HTERT RPE-1 (cell line): ENCODE measurements around the gene CARTPT.

ENCODE experiments used
- in situ Hi-C: fragments of 300-500 bp; cut with MboI; formaldehyde crosslinking; loops from 4 replicates; pipeline ENCODE4 v1.14.3; 2020; ENCODE audit warnings: low sequenced_read_pairs

The CARTPT gene

GRCh38 chr5:71737931-71738539, 19.0 kb downstream of the CARTPT start:
- in situ Hi-C loops = no loop called here

GRCh38 chr5:71738662-71739361, 19.7 kb downstream of the CARTPT start:
- in situ Hi-C loops = no loop called here

- in situ Hi-C loops = no loop called here
Measured at GRCh38 chr5:71740015-71740753, 21.1 kb downstream of the CARTPT start.

- in situ Hi-C loops = no loop called here
Measured at GRCh38 chr5:71743155-71743554, 24.1 kb downstream of the CARTPT start.

- in situ Hi-C loops = no loop called here
Measured at GRCh38 chr5:71744009-71744790, 25.1 kb downstream of the CARTPT start.

- in situ Hi-C loops = no loop called here
Measured at GRCh38 chr5:71747182-71747581, 28.1 kb downstream of the CARTPT start.

GRCh38 chr5:71748360-71748759, 29.3 kb downstream of the CARTPT start:
- in situ Hi-C loops = no loop called here

- in situ Hi-C loops = no loop called here
Measured at GRCh38 chr5:71751422-71751821, 32.3 kb downstream of the CARTPT start.

- in situ Hi-C loops = no loop called here
Measured at GRCh38 chr5:71752441-71753190, 33.5 kb downstream of the CARTPT start.

- in situ Hi-C loops = no loop called here
Measured at GRCh38 chr5:71757590-71758543, 38.8 kb downstream of the CARTPT start.

GRCh38 chr5:71762826-71763225, 43.8 kb downstream of the CARTPT start:
- in situ Hi-C loops = no loop called here

- in situ Hi-C loops = no loop called here
Measured at GRCh38 chr5:71767661-71768060, 48.6 kb downstream of the CARTPT start.

- in situ Hi-C loops = no loop called here
Measured at GRCh38 chr5:71769287-71769686, 50.2 kb downstream of the CARTPT start.

- in situ Hi-C loops = no loop called here
Measured at GRCh38 chr5:71770381-71770780, 51.3 kb downstream of the CARTPT start.
